A549 treated with DMSO at 1 μM for 4 hours (cell line): ENCODE results near the gene SPI1. TPM values are rescaled to one million over a fixed set of nuclear protein-coding genes. Genes with fewer than 3 reads are reported as not detected.

Experiments used
- total RNA-seq: library from RNA; stranded (reverse); fragments of 200-300 nt; extraction: Qiagen RNA extraction; gene quantifications from 5 replicates; pipeline ENCODE4 v1.2.3, GENCODE V29; 2022; ENCODE audit warnings: low read depth

SPI1 gene
- not detected in 5 replicates for total RNA-seq

DNA sequence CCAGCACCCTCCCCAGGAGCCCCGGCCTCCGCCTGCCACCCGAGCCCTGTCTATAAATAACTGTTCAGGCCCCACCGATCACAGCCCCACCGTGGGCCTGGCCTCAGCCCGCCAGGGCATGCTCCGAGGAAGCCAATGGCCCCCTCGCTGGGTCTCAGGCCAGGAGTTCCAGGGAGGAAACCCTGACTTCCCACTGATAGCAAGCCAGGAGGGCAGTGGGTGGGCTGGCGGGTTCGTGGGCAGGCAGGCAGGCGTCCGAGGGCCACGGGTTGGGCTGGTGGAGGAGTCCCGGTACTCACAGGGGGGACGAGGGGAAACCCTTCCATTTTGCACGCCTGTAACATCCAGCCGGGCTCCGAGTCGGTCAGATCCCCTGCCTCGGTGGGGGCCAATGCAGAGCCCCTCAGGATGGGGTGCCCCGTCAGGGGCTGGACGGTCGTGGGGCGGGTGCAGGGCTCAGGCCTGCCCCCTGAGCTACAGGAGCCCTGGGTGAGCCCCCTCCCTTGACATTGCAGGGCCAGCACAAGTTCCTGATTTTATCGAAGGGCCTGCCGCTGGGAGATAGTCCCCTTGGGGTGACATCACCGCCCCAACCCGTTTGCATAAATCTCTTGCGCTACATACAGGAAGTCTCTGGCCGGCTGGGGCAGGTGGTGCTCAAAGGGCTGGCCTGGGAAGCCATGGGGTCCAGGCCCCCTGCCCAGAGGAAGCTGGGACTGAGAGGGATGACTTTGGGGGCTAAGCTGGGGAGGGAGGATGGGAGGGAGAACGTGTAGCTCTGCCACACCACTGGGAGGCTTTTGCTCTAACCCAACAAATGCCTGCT lies at the start of gene SPI1:
TSS of gene SPI1 (minus strand) at position 538 of the 826 bp plus-strand sequence. CDS start at position 344, 194 bp downstream.

GRCh38 chr11:47426062-47426956 lies 48.0 kb upstream of the SPI1 start, which contains the start of gene PSMC3:
Gene PSMC3, minus strand, starts transcription at chr11:47426439. Its CDS starts 160 bp downstream, at chr11:47426279.

DNA sequence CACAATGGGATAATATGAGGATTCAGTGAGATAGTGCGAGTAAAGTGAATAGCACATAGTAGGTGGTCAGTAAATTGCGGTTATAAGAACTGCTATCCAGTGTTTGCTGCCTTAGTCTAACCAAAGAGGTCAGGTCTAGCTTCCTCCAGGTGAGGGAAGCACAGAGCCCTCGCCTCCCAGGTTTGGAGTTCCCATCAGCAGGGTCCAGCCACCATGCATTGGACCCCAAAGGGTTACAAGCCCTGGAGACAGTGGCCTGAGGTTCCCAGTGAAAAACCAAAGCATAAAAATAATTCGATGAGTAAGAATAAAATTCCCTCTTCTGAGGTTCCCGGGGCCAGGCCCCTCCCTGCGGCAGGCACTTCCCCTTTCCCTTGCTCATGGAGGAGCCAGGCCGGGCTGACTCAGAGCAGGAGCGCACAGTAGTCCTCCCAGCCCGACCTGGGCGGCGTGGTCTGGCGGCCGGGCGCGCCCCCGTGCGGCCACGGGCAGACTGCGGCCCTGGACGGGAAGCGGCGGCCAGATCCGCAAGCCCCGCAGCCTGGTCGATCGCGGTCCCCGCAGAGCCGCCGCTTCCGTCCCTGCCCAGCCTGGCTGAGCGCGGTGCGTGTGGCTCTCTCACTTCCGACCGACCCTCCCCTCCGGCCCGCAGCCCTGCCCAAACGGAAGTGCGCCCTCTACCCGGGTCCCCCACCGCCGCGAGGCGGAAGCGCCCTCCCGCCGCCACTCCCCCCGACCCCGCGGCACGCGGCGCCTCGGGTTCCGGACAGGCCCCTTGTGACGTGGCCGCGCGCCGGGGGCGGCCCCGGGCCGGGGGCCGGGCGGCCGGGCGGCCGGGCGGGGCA lies 29.6 kb upstream of the SPI1 start, which contains the start of gene SLC39A13:
TSS of gene SLC39A13 (plus strand) at position 845 of the 845 bp plus-strand sequence. CDS start 1,505 bp downstream, outside the sequence.

DNA sequence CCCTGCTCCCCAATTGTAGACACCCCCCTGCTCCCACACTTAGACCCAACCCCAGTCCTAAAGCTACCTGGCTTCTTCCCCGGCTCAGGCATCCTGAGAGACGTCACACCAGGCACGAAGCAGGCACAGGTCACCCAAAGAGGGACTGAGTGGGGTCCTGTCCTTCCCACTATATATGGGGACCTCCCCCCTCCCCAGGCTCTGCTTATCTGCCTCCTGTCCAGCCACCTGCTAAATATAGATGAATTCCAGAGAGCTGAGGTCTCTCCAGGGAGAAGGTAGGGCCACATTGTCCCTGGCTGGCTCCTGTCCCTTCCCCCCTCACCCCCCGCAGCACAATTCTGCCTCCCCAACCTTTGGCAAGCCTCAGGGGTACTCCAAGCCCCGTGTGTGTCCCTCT lies 25.8 kb downstream of the SPI1 start, which contains the start of gene MYBPC3:
TSS of gene MYBPC3 (minus strand) at position 147 of the 400 bp plus-strand sequence. CDS start at position 92, 55 bp downstream.

Other genes starting within 250 kb of the SPI1 start
- 27.1 to 37.3 TPM (median 28.1 TPM) in 5 replicates for gene ARFGAP2, start 201.7 kb downstream of the SPI1 start, total RNA-seq
- 27.0 to 34.5 TPM (median 30.0 TPM) in 5 replicates for gene PACSIN3, start 192.1 kb downstream of the SPI1 start, total RNA-seq
- gene DDB2, start 163.6 kb downstream of the SPI1 start, total RNA-seq, result 83.6 to 95.2 TPM (median 89.2 TPM) in 5 replicates
- gene ACP2, start 129.7 kb downstream of the SPI1 start, total RNA-seq, result 22.2 to 26.7 TPM (median 23.7 TPM) in 5 replicates
- gene NR1H3, start 120.6 kb downstream of the SPI1 start, total RNA-seq, result 9.2 to 13.3 TPM (median 12.2 TPM) in 5 replicates
- 19.1 to 24.0 TPM (median 22.8 TPM) in 5 replicates for gene MADD, start 108.4 kb downstream of the SPI1 start, total RNA-seq
- 0.05 to 0.10 TPM (median 0.07 TPM) in 5 replicates for gene MYBPC3, start 25.8 kb downstream of the SPI1 start, total RNA-seq
- gene SLC39A13, start 30.0 kb upstream of the SPI1 start, total RNA-seq, result 40.9 to 50.4 TPM (median 47.0 TPM) in 5 replicates
- 181 to 237 TPM (median 200 TPM) in 5 replicates for gene PSMC3, start 47.9 kb upstream of the SPI1 start, total RNA-seq
- 0.10 to 0.35 TPM (median 0.21 TPM) in 5 replicates for gene RAPSN, start 70.6 kb upstream of the SPI1 start, total RNA-seq
- 46.6 to 62.8 TPM (median 54.7 TPM) in 5 replicates for gene CELF1, start 174.6 kb upstream of the SPI1 start, total RNA-seq
- 61.2 to 74.5 TPM (median 73.6 TPM) in 5 replicates for gene PTPMT1, start 187.1 kb upstream of the SPI1 start, total RNA-seq
- 18.8 to 21.6 TPM (median 19.6 TPM) in 5 replicates for gene KBTBD4, start 200.4 kb upstream of the SPI1 start, total RNA-seq
- gene NDUFS3, start 200.5 kb upstream of the SPI1 start, total RNA-seq, result 106 to 135 TPM (median 129 TPM) in 5 replicates
- 0.07 TPM in 1 of 5 replicates, not detected in the others for gene FAM180B, start 208.1 kb upstream of the SPI1 start, total RNA-seq
- 0.09 to 0.14 TPM in 2 of 5 replicates, not detected in the others for gene C1QTNF4, start 215.9 kb upstream of the SPI1 start, total RNA-seq